ENCODE results near the gene PEAK1.

The PEAK1 gene

GRCh38 chr15:77420610-77421369, 886 bp upstream of the PEAK1 start, which contains the start of gene HMG20A (continued):
- peak; percentile 49; the same call in 1 of the 2 replicates for TF ChIP-seq ZNF18 (tag by site-specific recombination; IDR thresholded peaks at IDR 0.05)
- peak; percentile 98 for TF ChIP-seq ZNF335 (tag by site-specific recombination; conservative IDR thresholded peaks at IDR 0.05)
- TF ChIP-seq, protein P1, sequence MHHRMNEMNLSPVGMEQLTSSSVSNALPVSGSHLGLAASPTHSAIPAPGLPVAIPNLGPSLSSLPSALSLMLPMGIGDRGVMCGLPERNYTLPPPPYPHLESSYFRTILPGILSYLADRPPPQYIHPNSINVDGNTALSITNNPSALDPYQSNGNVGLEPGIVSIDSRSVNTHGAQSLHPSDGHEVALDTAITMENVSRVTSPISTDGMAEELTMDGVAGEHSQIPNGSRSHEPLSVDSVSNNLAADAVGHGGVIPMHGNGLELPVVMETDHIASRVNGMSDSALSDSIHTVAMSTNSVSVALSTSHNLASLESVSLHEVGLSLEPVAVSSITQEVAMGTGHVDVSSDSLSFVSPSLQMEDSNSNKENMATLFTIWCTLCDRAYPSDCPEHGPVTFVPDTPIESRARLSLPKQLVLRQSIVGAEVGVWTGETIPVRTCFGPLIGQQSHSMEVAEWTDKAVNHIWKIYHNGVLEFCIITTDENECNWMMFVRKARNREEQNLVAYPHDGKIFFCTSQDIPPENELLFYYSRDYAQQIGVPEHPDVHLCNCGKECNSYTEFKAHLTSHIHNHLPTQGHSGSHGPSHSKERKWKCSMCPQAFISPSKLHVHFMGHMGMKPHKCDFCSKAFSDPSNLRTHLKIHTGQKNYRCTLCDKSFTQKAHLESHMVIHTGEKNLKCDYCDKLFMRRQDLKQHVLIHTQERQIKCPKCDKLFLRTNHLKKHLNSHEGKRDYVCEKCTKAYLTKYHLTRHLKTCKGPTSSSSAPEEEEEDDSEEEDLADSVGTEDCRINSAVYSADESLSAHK (tag by site-specific recombination; IDR thresholded peaks at IDR 0.05) = peak; percentile 62; the same call in 1 of the 2 replicates
- peak; percentile 99 for TF ChIP-seq ZXDB (tag by site-specific recombination; IDR thresholded peaks at IDR 0.05)
- TF ChIP-seq ZNF391 (tag by site-specific recombination; IDR thresholded peaks at IDR 0.05; ENCODE audit: borderline replicate concordance, low read depth) = peak; percentile 93
- peak; percentile 50; the same call in 1 of the 2 replicates for TF ChIP-seq ZSCAN4 (tag by site-specific recombination; IDR thresholded peaks at IDR 0.05)
- TF ChIP-seq ZIC2 (tag by site-specific recombination; IDR thresholded peaks at IDR 0.05) = peak; percentile 95
- 0 out of 2 replicates have a peak, but pooled peaks have one; percentile 29 for TF ChIP-seq SCRT2 (tag by site-specific recombination; IDR thresholded peaks at IDR 0.05)
- peak; percentile 52; the same call in 1 of the 2 replicates for TF ChIP-seq MYNN (tag by site-specific recombination; IDR thresholded peaks at IDR 0.05; ENCODE audit: borderline replicate concordance)
- peak; percentile 82 for TF ChIP-seq ZBTB21 (tag by site-specific recombination; IDR thresholded peaks at IDR 0.05)
- TF ChIP-seq ZNF280C (tag by site-specific recombination; IDR thresholded peaks at IDR 0.05) = no peak
- peak; percentile 53 for TF ChIP-seq GLIS1 (tag by site-specific recombination; IDR thresholded peaks at IDR 0.05)
- TF ChIP-seq, protein P2, sequence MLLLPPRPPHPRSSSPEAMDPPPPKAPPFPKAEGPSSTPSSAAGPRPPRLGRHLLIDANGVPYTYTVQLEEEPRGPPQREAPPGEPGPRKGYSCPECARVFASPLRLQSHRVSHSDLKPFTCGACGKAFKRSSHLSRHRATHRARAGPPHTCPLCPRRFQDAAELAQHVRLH (tag by site-specific recombination; IDR thresholded peaks at IDR 0.05) = peak; percentile 96
- peak; percentile 82; the same call in 1 of the 2 replicates for TF ChIP-seq ZNF785 (tag by site-specific recombination; IDR thresholded peaks at IDR 0.05)
- no peak for TF ChIP-seq BCL11A (tag by site-specific recombination; IDR thresholded peaks at IDR 0.05; ENCODE audit: low read depth)
- TF ChIP-seq ZNF776 (tag by site-specific recombination; IDR thresholded peaks at IDR 0.05; ENCODE audit: borderline replicate concordance) = no peak
- TF ChIP-seq PRDM6 (tag by site-specific recombination; IDR thresholded peaks at IDR 0.05) = peak; percentile 26; the same call in 1 of the 2 replicates
- TF ChIP-seq ZNF501 (tag by site-specific recombination; IDR thresholded peaks at IDR 0.05) = peak; percentile 91; the same call in 1 of the 2 replicates
- peak; percentile 17; the same call in 1 of the 2 replicates for TF ChIP-seq ZNF600 (tag by site-specific recombination; IDR thresholded peaks at IDR 0.05)
- TF ChIP-seq HIC1 (tag by site-specific recombination; IDR thresholded peaks at IDR 0.05) = no peak
- TF ChIP-seq, protein P3, sequence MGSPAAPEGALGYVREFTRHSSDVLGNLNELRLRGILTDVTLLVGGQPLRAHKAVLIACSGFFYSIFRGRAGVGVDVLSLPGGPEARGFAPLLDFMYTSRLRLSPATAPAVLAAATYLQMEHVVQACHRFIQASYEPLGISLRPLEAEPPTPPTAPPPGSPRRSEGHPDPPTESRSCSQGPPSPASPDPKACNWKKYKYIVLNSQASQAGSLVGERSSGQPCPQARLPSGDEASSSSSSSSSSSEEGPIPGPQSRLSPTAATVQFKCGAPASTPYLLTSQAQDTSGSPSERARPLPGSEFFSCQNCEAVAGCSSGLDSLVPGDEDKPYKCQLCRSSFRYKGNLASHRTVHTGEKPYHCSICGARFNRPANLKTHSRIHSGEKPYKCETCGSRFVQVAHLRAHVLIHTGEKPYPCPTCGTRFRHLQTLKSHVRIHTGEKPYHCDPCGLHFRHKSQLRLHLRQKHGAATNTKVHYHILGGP (tag by site-specific recombination; IDR thresholded peaks at IDR 0.05) = no peak
- peak; percentile 92 for TF ChIP-seq ZNF24 (tag by site-specific recombination; IDR thresholded peaks at IDR 0.05)
- no peak for TF ChIP-seq SETDB1 (IDR thresholded peaks at IDR 0.05; ENCODE audit: insufficient read length, low read length)
- TF ChIP-seq MEIS1 (CRISPR knock-in tag; IDR thresholded peaks at IDR 0.05; ENCODE audit: borderline replicate concordance) = no peak
- TF ChIP-seq ZFHX2 (tag by site-specific recombination; conservative IDR thresholded peaks at IDR 0.05) = peak; percentile 38

Data from HEK293 (cell line).